Calu3 (cell line): ENCODE results near the gene GALNTL6. TPM values are rescaled to one million over a fixed set of nuclear protein-coding genes. Genes with fewer than 3 reads are reported as not detected.
A peak's percentile ranks its signal among the peaks of the same experiment; 100 is the strongest.

ENCODE experiments used
- BruUV-seq: library from RNA; stranded (reverse); fragments of 400-500 nt; replicated peaks from 2 replicates; lab custom pipeline; 2021; lab: Mats Ljungman, UMichigan
- CTCF ChIA-PET: fragments of 300-600 bp; sonication (Branson Sonifier 250); formaldehyde crosslinking; loops from one replicate; lab custom pipeline; 2022; ENCODE audit warnings: antibody characterized with exemption; lab: Charles Lee
- DNase-seq: peaks from one replicate; pipeline ENCODE4 v3.0.0; 2022
- H3K27ac Mint-ChIP-seq: one replicate; pipeline ENCODE4 v1.8.0; 2022; ENCODE audit warnings: mixed read lengths; ENCODE audit not compliant: unreplicated experiment
- H3K27me3 Mint-ChIP-seq: one replicate; pipeline ENCODE4 v1.8.0; 2022; ENCODE audit warnings: mixed read lengths; ENCODE audit not compliant: unreplicated experiment
- H3K36me3 Mint-ChIP-seq: one replicate; pipeline ENCODE4 v1.8.0; 2022; ENCODE audit warnings: mild to moderate bottlenecking, moderate library complexity, mixed read lengths; ENCODE audit not compliant: insufficient read depth, unreplicated experiment
- H3K4me1 Mint-ChIP-seq: one replicate; pipeline ENCODE4 v1.8.0; 2022; ENCODE audit warnings: mild to moderate bottlenecking, low read depth, mixed read lengths; ENCODE audit not compliant: unreplicated experiment
- H3K4me3 Mint-ChIP-seq: one replicate; pipeline ENCODE4 v1.8.0; 2022; ENCODE audit warnings: mild to moderate bottlenecking, low read depth, moderate library complexity, mixed read lengths; ENCODE audit not compliant: unreplicated experiment
- H3K9me3 Mint-ChIP-seq: one replicate; pipeline ENCODE4 v1.8.0; 2022; ENCODE audit warnings: low read depth, mixed read lengths; ENCODE audit not compliant: unreplicated experiment
- CTCF ChIP-seq: fragments of 200-600 bp; IDR thresholded peaks from one replicate; pipeline ENCODE4 v1.8.0; 2022; ENCODE audit warnings: antibody characterized with exemption; ENCODE audit not compliant: unreplicated experiment
- intact Hi-C: fragments of 100-400 bp; cut with micrococcal nuclease; formaldehyde crosslinking; loops from one replicate; pipeline ENCODE4 v1.10.0; 2022; ENCODE audit not compliant: unreplicated experiment
- total RNA-seq: library from RNA; stranded (reverse); gene quantifications from 2 replicates; pipeline ENCODE4 v1.2.3, GENCODE V29; 2022

Gene GALNTL6
- total RNA-seq, 1 experiment from 2014 or later = not detected

GRCh38 chr4:172042714-172043114 lies 229.5 kb downstream of the GALNTL6 start:
- intact Hi-C loops = no loop called here
- peak; percentile 24 for DNase-seq
- Mint-ChIP-seq H3K27ac (peak overlapping the region; percentile 3), H3K27me3 (no peaks in the 10 kb centered on the region), H3K36me3 (no peaks in the 10 kb centered on the region), H3K9me3 (no peaks in the 10 kb centered on the region), H3K4me1 (peaks cover 18% of the 10 kb centered on the region), H3K4me3 (no peak overlapping the region)
- CTCF ChIA-PET = no interaction called here
- BruUV-seq = no TSS peak
- no peak for TF ChIP-seq CTCF

GRCh38 chr4:172045981-172046380 lies 232.8 kb downstream of the GALNTL6 start:
- no peaks in the 10 kb centered on the region for H3K9me3 Mint-ChIP-seq
- CTCF ChIA-PET = no interaction called here
- TF ChIP-seq CTCF = no peak
- no peak overlapping the region for H3K27ac Mint-ChIP-seq
- DNase-seq = no peak
- H3K36me3 Mint-ChIP-seq = no peaks in the 10 kb centered on the region
- H3K4me1 Mint-ChIP-seq = peaks cover 18% of the 10 kb centered on the region
- H3K4me3 Mint-ChIP-seq = no peak overlapping the region
- BruUV-seq = no TSS peak
- intact Hi-C loops = no loop called here
- no peaks in the 10 kb centered on the region for H3K27me3 Mint-ChIP-seq

GRCh38 chr4:172048666-172049065 lies 235.5 kb downstream of the GALNTL6 start:
- Mint-ChIP-seq H3K36me3 (no peaks in the 10 kb centered on the region), H3K4me3 (no peak overlapping the region), H3K27ac (no peak overlapping the region), H3K4me1 (peaks cover 9% of the 10 kb centered on the region), H3K9me3 (no peaks in the 10 kb centered on the region), H3K27me3 (no peaks in the 10 kb centered on the region)
- CTCF ChIA-PET = no interaction called here
- BruUV-seq = no TSS peak
- no peak for DNase-seq
- intact Hi-C loops = no loop called here
- no peak for TF ChIP-seq CTCF

GRCh38 chr4:172050911-172051310 lies 237.7 kb downstream of the GALNTL6 start:
- no peaks in the 10 kb centered on the region for H3K27me3 Mint-ChIP-seq
- no peak for TF ChIP-seq CTCF
- no peak overlapping the region for H3K4me3 Mint-ChIP-seq
- peaks cover 9% of the 10 kb centered on the region for H3K4me1 Mint-ChIP-seq
- H3K27ac Mint-ChIP-seq = no peak overlapping the region
- no peaks in the 10 kb centered on the region for H3K36me3 Mint-ChIP-seq
- H3K9me3 Mint-ChIP-seq = no peaks in the 10 kb centered on the region
- intact Hi-C loops = no loop called here
- BruUV-seq = no TSS peak
- CTCF ChIA-PET = no interaction called here
- no peak for DNase-seq
